Loucy (cell line): ENCODE data around the gene RCAN1.

ENCODE experiments used
- CTCF ChIP-seq: fragments of 200-600 bp; sonication (generic); conservative IDR thresholded peaks from 2 replicates; pipeline ENCODE4 v1.5.1; 2014; ENCODE audit warnings: mild to moderate bottlenecking, antibody characterized with exemption, low read length
- EZH2phosphoT487 ChIP-seq: fragments of 200-600 bp; IDR thresholded peaks from 2 replicates; pipeline ENCODE4 v1.6.1; 2018; ENCODE audit warnings: antibody characterized with exemption, mild to moderate bottlenecking, moderate library complexity, borderline replicate concordance

GRCh38 chr21:34593954-34594531 lies 20.9 kb downstream of the RCAN1 start:
- TF ChIP-seq CTCF (no peak), EZH2phosphoT487 (no peak)
